ENCODE results near the gene MYL5. TPM values are rescaled to one million over a fixed set of nuclear protein-coding genes. Genes with fewer than 3 reads are reported as not detected.

Gene MYL5
- total RNA-seq: 10 to 100 TPM; 16.0 to 37.7 (median 20.1) TPM

- no peak for TF ChIP-seq CTCF (IDR thresholded peaks at IDR 0.05; ENCODE audit: low read depth)
These were observed at the start of gene MYL5, which contains the start of gene ATP5ME for GRCh38 chr4:674172-675035. TSS of gene MYL5 (plus strand) at chr4:674542. CDS start at chr4:678027, 3,485 bp downstream. TSS of gene ATP5ME (minus strand) at chr4:674276. CDS start at chr4:674247, 29 bp downstream.

- no peak for TF ChIP-seq CTCF (IDR thresholded peaks at IDR 0.05; ENCODE audit: low read depth)
These were observed 49.4 kb upstream of the MYL5 start, which contains the start of gene PDE6B for GRCh38 chr4:624705-625590. TSS of gene PDE6B (plus strand) at chr4:625573. CDS start at chr4:625627, 54 bp downstream.

- no peak for TF ChIP-seq CTCF (IDR thresholded peaks at IDR 0.05; ENCODE audit: low read depth)
These were observed 48.6 kb upstream of the MYL5 start for GRCh38 chr4:625631-626161.

GRCh38 chr4:626201-627091, 47.9 kb upstream of the MYL5 start:
- no peak for TF ChIP-seq CTCF (IDR thresholded peaks at IDR 0.05; ENCODE audit: low read depth)

GRCh38 chr4:627347-628125, 46.8 kb upstream of the MYL5 start:
- TF ChIP-seq CTCF (IDR thresholded peaks at IDR 0.05; ENCODE audit: low read depth): no peak

- no peak for TF ChIP-seq CTCF (IDR thresholded peaks at IDR 0.05; ENCODE audit: low read depth)
These were observed 46.0 kb upstream of the MYL5 start for GRCh38 chr4:628311-628741.
